NB4 (cell line): ENCODE measurements around the gene MICAL3.
A peak's percentile ranks its signal among the peaks of the same experiment; 100 is the strongest.

Source experiments
- DNase-seq: peaks from one replicate; pipeline ENCODE4 v3.0.0; 2010; ENCODE audit warnings: low read depth
- H3K4me3 ChIP-seq: one replicate; pipeline ENCODE4 v1.5.1; 2011; ENCODE audit warnings: mild to moderate bottlenecking, low read depth, low read length, moderate library complexity
- CTCF ChIP-seq: IDR thresholded peaks from one replicate; pipeline ENCODE4 v1.5.1; 2012; ENCODE audit warnings: low read depth, low read length
- MAX ChIP-seq: IDR thresholded peaks from 2 replicates; pipeline ENCODE4 v1.6.1; 2011; ENCODE audit warnings: low read depth, low read length
- MYC ChIP-seq: IDR thresholded peaks from 2 replicates; pipeline ENCODE4 v1.6.1; 2011; ENCODE audit warnings: low read depth, low read length
- POLR2A ChIP-seq: IDR thresholded peaks from 2 replicates; pipeline ENCODE4 v1.6.1; 2011; ENCODE audit warnings: mild to moderate bottlenecking; ENCODE audit not compliant: insufficient read length; ENCODE audit errors: extremely low read depth

Gene MICAL3

GRCh38 chr22:17949642-17950473 is 74.5 kb downstream of the MICAL3 start:
- TF ChIP-seq MAX (no peak), CTCF (no peak), MYC (no peak), POLR2A (no peak)
- H3K4me3 ChIP-seq: no peak overlapping the region
- no peak for DNase-seq

GRCh38 chr22:17948101-17948500 is 76.3 kb downstream of the MICAL3 start:
- DNase-seq: no peak
- H3K4me3 ChIP-seq: no peak overlapping the region
- TF ChIP-seq MYC: no peak
- TF ChIP-seq MAX: no peak
- TF ChIP-seq POLR2A: no peak
- TF ChIP-seq CTCF: no peak

- DNase-seq: peak; percentile 43
These were observed 77.5 kb downstream of the MICAL3 start for GRCh38 chr22:17946662-17947367.

GRCh38 chr22:17945888-17946648 is 78.3 kb downstream of the MICAL3 start:
- no peak overlapping the region for H3K4me3 ChIP-seq
- DNase-seq: no peak
- TF ChIP-seq MYC (no peak), CTCF (no peak), MAX (no peak), POLR2A (no peak)

More at GRCh38 chr22:17946662-17947367, 77.5 kb downstream of the MICAL3 start:
- TF ChIP-seq POLR2A (no peak), CTCF (no peak)
- no peak overlapping the region for H3K4me3 ChIP-seq

- no peak overlapping the region for H3K4me3 ChIP-seq
- no peak for TF ChIP-seq MAX
- no peak for TF ChIP-seq MYC
- TF ChIP-seq CTCF: no peak
- TF ChIP-seq POLR2A: no peak
- no peak for DNase-seq
These were observed 79.0 kb downstream of the MICAL3 start for GRCh38 chr22:17945156-17945887.
